Measurements from ENCODE around the gene CFAP97D1.
A peak's percentile ranks its signal among the peaks of the same experiment; 100 is the strongest.

The CFAP97D1 gene

DNA sequence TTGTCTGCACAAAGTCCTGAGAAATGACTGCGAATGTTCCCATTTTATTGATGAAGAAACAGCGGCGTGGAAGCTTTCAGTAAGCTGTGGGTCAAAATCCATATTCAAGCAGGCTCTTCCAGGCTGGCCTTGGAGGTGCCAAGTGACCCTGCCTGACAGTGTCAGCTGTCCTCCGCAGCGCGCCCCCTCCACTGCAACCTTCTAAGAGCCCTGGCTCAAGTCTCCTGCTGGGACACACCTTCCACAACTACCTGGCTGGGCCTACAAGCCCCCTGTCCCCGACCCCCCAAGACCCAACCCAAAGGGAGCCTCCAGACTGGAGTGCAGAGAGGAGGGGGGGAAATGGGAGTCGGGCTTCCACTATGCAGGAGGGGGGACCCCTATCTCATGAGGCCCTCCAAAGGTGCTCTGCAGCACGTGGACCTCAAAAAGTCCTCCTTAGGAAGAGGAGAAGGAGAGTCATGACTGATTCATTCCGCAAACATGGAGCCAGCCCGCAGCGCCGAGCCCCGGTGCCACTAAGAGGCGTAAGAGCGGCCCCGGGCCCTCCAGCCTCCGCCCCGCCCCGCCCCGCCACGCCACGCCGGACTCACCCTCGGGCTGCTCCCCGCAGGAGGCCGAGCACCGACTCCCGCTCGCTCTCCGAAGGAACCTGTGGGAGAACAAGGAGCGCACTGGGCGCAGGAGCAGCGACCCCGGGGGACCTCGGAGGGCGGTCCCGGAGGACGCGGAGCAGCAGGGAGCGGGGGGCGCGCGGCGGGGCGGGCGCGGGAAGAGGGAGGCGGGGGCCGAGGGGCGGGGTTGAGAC, 52.1 kb downstream of the CFAP97D1 start:
- H3K9me3 ChIP-seq (ENCODE audit: control insufficient read depth, insufficient read depth, low read length) = no peaks in the 10 kb centered on the region
- H3K4me1 ChIP-seq (ENCODE audit: control insufficient read depth, insufficient read depth, low read length) = no peaks in the 10 kb centered on the region
- H3K4me3 ChIP-seq (ENCODE audit: low read depth, low read length) = peak overlapping the region; percentile 69
- no peak overlapping the region for H3K9ac ChIP-seq (ENCODE audit: low read depth, low read length)
- H3K36me3 ChIP-seq (ENCODE audit: control insufficient read depth, insufficient read depth, low read length) = peaks cover 2% of the 10 kb centered on the region
- peaks cover 24% of the 10 kb centered on the region for H3K27me3 ChIP-seq (ENCODE audit: control insufficient read depth, insufficient read depth, low read length)

DNA sequence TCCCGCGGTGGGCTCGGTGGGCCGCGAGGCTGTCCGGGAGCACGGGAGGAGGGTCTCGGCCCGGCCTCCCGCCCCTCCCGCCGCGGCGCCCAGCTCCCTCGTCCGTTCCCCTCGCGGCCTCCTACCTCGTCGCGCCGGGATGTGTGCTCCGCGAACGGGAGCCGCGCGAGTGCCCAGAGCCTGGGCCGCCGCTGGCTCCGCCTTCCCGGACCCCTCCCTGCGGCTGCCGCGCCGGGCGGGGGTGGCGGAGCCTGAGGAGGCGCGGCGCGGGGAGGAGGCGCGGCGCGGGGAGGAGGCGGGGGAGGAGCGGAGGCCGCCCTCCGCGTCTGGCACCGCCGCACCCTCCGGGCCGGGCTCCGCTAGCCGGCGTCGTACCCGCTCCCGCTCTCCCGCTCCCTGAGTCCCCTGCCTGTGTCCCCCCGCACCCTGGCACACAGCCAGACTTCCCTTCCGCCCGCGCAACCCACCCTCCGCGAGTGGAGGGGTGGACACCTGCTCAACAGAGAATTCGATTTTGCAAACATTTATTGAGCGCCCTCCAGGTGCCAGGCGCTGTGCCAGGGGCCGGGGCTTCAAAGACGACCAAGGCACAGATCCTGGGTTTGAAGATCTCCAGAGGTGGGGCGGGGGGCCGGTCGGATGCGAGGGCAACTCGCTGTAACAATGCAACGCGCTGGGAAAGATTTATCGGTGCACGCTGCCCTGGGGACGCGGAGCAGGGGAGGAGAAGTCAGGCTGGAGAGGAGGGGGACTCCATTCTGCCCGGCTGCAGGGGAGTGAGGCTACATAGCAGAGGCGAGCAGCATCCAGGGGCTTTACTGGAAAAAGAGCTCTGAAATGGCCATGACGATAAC, 53.0 kb downstream of the CFAP97D1 start, which contains the start of gene MPP3:
Gene MPP3 (minus strand): TSS at position 171 of the 854 bp plus-strand sequence. CDS start 1,240 bp downstream, outside the sequence.
- Histone ChIP-seq H3K4me1 (ENCODE audit: control insufficient read depth, insufficient read depth, low read length) (no peaks in the 10 kb centered on the region), H3K36me3 (ENCODE audit: control insufficient read depth, insufficient read depth, low read length) (peaks cover 2% of the 10 kb centered on the region), H3K27me3 (ENCODE audit: control insufficient read depth, insufficient read depth, low read length) (peaks cover 24% of the 10 kb centered on the region), H3K9me3 (ENCODE audit: control insufficient read depth, insufficient read depth, low read length) (no peaks in the 10 kb centered on the region), H3K9ac (ENCODE audit: low read depth, low read length) (no peak within 1 kb of the TSS), H3K4me3 (ENCODE audit: low read depth, low read length) (peak within 1 kb of the TSS; percentile 69)

DNA sequence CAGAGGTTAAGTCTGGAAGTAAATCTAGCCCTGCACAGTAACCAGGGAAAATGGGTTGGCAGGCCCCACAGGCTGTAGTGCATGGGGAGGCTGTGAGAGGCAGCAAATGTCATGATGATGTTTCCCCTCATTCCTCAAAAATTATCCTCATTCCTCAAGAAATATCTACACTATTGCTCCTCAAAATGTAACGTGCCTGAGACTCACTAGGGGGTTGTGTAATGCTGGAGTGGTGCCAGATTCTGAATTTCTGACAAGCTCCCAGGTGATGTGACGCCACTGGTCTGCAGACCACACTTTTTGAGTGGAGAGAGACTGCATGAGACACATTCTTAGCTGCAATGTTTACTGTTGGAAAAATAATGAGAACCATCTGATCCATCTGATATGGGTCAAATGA, 53.9 kb downstream of the CFAP97D1 start:
- no peaks in the 10 kb centered on the region for H3K9me3 ChIP-seq (ENCODE audit: control insufficient read depth, insufficient read depth, low read length)

More for the DNA sequence above, 53.9 kb downstream of the CFAP97D1 start:
- Histone ChIP-seq H3K27me3 (ENCODE audit: control insufficient read depth, insufficient read depth, low read length) (peaks cover 24% of the 10 kb centered on the region), H3K4me3 (ENCODE audit: low read depth, low read length) (no peak overlapping the region), H3K36me3 (ENCODE audit: control insufficient read depth, insufficient read depth, low read length) (peaks cover 2% of the 10 kb centered on the region), H3K4me1 (ENCODE audit: control insufficient read depth, insufficient read depth, low read length) (no peaks in the 10 kb centered on the region), H3K9ac (ENCODE audit: low read depth, low read length) (no peak overlapping the region)
